ENCODE data around the gene LBX2. TPM values are rescaled to one million over a fixed set of nuclear protein-coding genes. Genes with fewer than 3 reads are reported as not detected.

LBX2 gene
- total and polyA plus RNA-seq, 4 donors: 0.63 to 1.9 (median 1.1) TPM

- TF ChIP-seq CTCF (IDR thresholded peaks at IDR 0.05; ENCODE audit: control extremely low read depth, extremely low read depth): no peak
- H3K9me3 ChIP-seq (ENCODE audit: control insufficient read depth in 4 of 4, insufficient read depth in 3 of 4, low read length in 3 of 4): no peaks in the 10 kb centered on the region
- H3K4me3 ChIP-seq: peak within 1 kb of the TSS; percentile 54
- peaks cover 6 to 15% (median 7%) of the 10 kb centered on the region in 4 donors for H3K36me3 ChIP-seq (ENCODE audit: control insufficient read depth in 4 of 4, insufficient read depth in 4 of 4, low read length in 4 of 4)
- H3K4me1 ChIP-seq (ENCODE audit: control insufficient read depth in 5 of 5, insufficient read depth in 5 of 5, low read length in 5 of 5): peaks cover 6 to 33% (median 11%) of the 10 kb centered on the region in 5 donors
- DNase-seq (peak; percentile 100), ATAC-seq (ENCODE audit: insufficient read depth, low FRiP score) (peak; percentile 93)
- 0 to 1% methylated on average over 36 to 38 of the region's 38 CpGs for WGBS, 2 donors
- peak within 1 kb of the TSS; percentile 80 to 92 for H3K9ac ChIP-seq (ENCODE audit: insufficient read depth in 1 of 2, low read length in 2 of 2)
- peak within 1 kb of the TSS; percentile 78 to 94 for H3K27ac ChIP-seq (ENCODE audit: low read depth in 1 of 2, low read length in 1 of 2)
- H3K27me3 ChIP-seq (ENCODE audit: control insufficient read depth in 3 of 3, insufficient read depth in 3 of 3, low read length in 2 of 3): no peaks in the 10 kb centered on the region
Measured at GRCh38 chr2:74458132-74458937, 41.1 kb downstream of the LBX2 start, which contains the start of gene WBP1. Gene WBP1, plus strand, starts transcription at chr2:74458438. Its CDS starts 165 bp downstream, at chr2:74458603.

- peak overlapping the region; percentile 78 to 94 for H3K27ac ChIP-seq (ENCODE audit: low read depth in 1 of 2, low read length in 1 of 2)
- no peaks in the 10 kb centered on the region for H3K27me3 ChIP-seq (ENCODE audit: control insufficient read depth in 3 of 3, insufficient read depth in 3 of 3, low read length in 2 of 3)
- ATAC-seq (ENCODE audit: insufficient read depth, low FRiP score): peak; percentile 27
- peak overlapping the region; percentile 54 for H3K4me3 ChIP-seq
- peaks cover under 1 to 13% (median 5%) of the 10 kb centered on the region in 4 donors for H3K36me3 ChIP-seq (ENCODE audit: control insufficient read depth in 4 of 4, insufficient read depth in 4 of 4, low read length in 4 of 4)
- peak in 2 of 3 donors; percentile 74 to 75 for DNase-seq
- no peaks in the 10 kb centered on the region for H3K9me3 ChIP-seq (ENCODE audit: control insufficient read depth in 4 of 4, insufficient read depth in 3 of 4, low read length in 3 of 4)
- no peak for TF ChIP-seq CTCF (IDR thresholded peaks at IDR 0.05; ENCODE audit: control extremely low read depth, extremely low read depth)
- 0 to 1% methylated on average over 42 to 46 of the region's 46 CpGs for WGBS, 2 donors
- H3K9ac ChIP-seq (ENCODE audit: insufficient read depth in 1 of 2, low read length in 2 of 2): peak overlapping the region; percentile 80 to 92
- H3K4me1 ChIP-seq (ENCODE audit: control insufficient read depth in 5 of 5, insufficient read depth in 5 of 5, low read length in 5 of 5): peaks cover 6 to 33% (median 11%) of the 10 kb centered on the region in 5 donors
Measured at GRCh38 chr2:74457549-74458131, 41.8 kb downstream of the LBX2 start.

GRCh38 chr2:74457129-74457548, 42.3 kb downstream of the LBX2 start:
- TF ChIP-seq CTCF (IDR thresholded peaks at IDR 0.05; ENCODE audit: control extremely low read depth, extremely low read depth): no peak
- WGBS, 2 donors: 1 to 2% methylated on average over 22 to 27 of the region's 27 CpGs
- peak in 1 of 3 donors; percentile 49 for DNase-seq
- H3K27me3 ChIP-seq (ENCODE audit: control insufficient read depth in 3 of 3, insufficient read depth in 3 of 3, low read length in 2 of 3): no peaks in the 10 kb centered on the region
- peak overlapping the region in 1 of 2 donors; percentile 62 for H3K9ac ChIP-seq (ENCODE audit: insufficient read depth in 1 of 2, low read length in 2 of 2)
- no peaks in the 10 kb centered on the region for H3K9me3 ChIP-seq (ENCODE audit: control insufficient read depth in 4 of 4, insufficient read depth in 3 of 4, low read length in 3 of 4)
- H3K36me3 ChIP-seq (ENCODE audit: control insufficient read depth in 4 of 4, insufficient read depth in 4 of 4, low read length in 4 of 4): peaks cover 0 to 8% (median 3%) of the 10 kb centered on the region in 4 donors
- peak overlapping the region; percentile 35 to 94 for H3K27ac ChIP-seq (ENCODE audit: low read depth in 1 of 2, low read length in 1 of 2)
- H3K4me1 ChIP-seq (ENCODE audit: control insufficient read depth in 5 of 5, insufficient read depth in 5 of 5, low read length in 5 of 5): peaks cover 6 to 33% (median 11%) of the 10 kb centered on the region in 5 donors
- no peak for ATAC-seq (ENCODE audit: insufficient read depth, low FRiP score)
- no peak overlapping the region for H3K4me3 ChIP-seq

Measured in lung (tissue), 12 donors.